D721Med (cell line): Measurements from ENCODE around the gene SPARC.

Experiments
- DNase-seq: peaks from one replicate; pipeline ENCODE4 v3.0.0; 2011; ENCODE audit warnings: low spot score; ENCODE audit not compliant: insufficient read length
- FAIRE-seq: peaks from 2 replicates; lab custom pipeline; 2011; peaks lifted over from hg19 to GRCh38; lab: Jason Lieb, UNC
- TF ChIP-seq, protein P1 (sequence below): IDR thresholded peaks from 2 replicates; pipeline ENCODE4 v1.5.1; 2012; ENCODE audit warnings: mild to moderate bottlenecking, control low read depth; ENCODE audit not compliant: insufficient read depth; ENCODE audit errors: missing control alignments

SPARC gene

GRCh38 chr5:151664694-151665585, 21.8 kb downstream of the SPARC start:
- no peak for FAIRE-seq
- TF ChIP-seq, protein P1, sequence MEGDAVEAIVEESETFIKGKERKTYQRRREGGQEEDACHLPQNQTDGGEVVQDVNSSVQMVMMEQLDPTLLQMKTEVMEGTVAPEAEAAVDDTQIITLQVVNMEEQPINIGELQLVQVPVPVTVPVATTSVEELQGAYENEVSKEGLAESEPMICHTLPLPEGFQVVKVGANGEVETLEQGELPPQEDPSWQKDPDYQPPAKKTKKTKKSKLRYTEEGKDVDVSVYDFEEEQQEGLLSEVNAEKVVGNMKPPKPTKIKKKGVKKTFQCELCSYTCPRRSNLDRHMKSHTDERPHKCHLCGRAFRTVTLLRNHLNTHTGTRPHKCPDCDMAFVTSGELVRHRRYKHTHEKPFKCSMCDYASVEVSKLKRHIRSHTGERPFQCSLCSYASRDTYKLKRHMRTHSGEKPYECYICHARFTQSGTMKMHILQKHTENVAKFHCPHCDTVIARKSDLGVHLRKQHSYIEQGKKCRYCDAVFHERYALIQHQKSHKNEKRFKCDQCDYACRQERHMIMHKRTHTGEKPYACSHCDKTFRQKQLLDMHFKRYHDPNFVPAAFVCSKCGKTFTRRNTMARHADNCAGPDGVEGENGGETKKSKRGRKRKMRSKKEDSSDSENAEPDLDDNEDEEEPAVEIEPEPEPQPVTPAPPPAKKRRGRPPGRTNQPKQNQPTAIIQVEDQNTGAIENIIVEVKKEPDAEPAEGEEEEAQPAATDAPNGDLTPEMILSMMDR: no peak
- no peak for DNase-seq

GRCh38 chr5:151663617-151664293, 23.0 kb downstream of the SPARC start:
- DNase-seq (no peak), FAIRE-seq (no peak)
- TF ChIP-seq, protein P1: no peak

DNA sequence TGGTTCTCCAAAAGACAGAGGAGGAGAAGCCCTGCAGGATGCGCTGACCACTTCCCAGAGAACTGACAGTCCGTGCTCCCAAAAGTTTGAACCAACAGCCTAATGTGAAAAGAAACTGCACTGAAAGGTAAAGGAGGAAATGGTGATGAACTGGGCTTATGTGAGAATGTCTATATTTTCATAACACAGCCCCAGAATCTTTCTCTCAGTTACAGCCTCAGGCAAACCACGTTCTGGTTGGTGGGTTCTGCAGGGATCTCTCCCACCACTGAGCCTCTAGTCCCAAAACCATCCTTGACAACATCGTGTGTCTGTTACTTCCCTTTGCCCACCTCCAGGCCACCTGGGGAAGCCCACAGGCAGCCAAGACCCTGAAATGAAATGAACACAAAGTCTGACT, 23.9 kb downstream of the SPARC start:
- FAIRE-seq (no peak), DNase-seq (no peak)
- TF ChIP-seq, protein P1: no peak

DNA sequence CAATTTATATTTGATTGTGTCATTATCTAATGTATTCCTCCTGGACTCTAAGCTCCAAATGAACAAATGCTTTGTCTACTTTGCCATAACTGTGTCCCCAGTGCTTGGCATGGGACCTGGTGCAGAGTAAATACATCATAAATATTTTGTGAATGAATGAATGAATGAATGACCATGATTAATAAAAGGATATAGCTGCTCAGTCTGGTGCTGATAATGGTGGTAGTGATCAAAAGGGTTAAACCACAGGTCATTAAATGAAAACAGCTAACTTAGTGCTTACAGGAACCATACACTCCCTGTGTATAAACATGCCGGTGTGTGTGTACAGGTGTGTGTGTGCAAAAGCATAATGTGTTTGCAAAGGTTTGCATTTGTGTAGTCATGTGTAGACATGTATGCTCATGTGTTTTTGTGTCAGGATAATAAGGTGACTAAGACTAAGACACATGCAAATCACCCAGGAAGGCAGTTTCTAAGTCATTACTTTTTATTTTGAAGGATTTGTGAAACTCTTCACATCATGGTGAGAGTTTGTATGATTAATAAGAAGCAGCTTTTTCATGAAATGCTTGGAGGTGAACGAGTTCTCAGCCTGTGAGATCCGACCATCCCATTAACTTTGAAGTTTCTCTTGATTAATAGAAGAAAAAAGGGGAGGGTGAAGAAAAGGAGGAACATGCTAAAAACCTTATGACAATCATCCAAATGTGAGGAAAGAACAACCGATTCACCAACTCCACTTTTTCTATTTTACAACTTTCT, 24.6 kb downstream of the SPARC start:
- FAIRE-seq (no peak), DNase-seq (no peak)
- TF ChIP-seq, protein P1: no peak

DNA sequence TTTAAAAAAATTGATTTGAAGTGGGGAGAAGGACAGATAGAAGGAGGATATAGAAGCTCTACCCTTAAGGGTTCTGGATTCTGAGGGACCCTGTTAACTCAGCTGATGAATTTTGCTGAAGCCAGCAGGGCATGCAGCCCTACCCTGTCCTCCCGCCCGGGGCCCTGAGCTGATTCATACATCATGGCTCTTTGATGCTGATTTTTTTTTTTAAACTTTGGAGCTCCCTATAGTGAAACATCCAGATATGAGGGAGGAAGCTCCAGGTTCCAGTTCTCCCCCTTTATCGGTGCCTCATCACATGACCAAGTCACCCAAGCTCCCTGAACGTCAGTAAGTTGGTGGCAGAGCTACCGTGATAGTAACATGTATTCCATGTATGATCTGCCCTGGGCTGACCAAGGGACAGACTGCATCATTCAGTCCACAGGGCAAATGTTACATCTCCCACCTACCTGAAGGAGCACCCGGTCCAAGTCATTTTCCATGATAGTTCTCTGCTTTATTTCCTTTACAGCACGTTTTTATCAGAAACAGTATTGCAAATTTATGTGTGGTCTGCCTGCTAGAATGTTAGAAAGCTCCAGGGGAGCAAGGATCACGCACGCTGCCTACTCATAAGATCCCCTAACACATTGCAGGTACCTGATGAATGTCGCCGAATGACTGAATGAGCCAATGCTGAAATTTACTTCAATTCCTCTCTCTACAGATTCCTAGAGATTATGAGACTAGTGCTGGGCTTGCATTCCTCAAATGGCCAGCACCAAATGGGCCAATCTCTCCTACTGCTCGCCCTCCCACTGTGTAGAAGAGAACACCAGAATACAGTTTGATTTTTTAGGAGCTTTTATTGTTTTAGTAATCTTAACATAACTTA, 25.9 kb downstream of the SPARC start:
- TF ChIP-seq, protein P1: no peak
- FAIRE-seq (no peak), DNase-seq (no peak)

- no peak for FAIRE-seq
- TF ChIP-seq, protein P1: peak; percentile 80
- peak; percentile 46 for DNase-seq
Measured at GRCh38 chr5:151659001-151659754, 27.5 kb downstream of the SPARC start.
